Measurements from ENCODE around the gene TNNT1.

GRCh38 chr19:55158848-55159749 lies 10.1 kb upstream of the TNNT1 start:
- TF ChIP-seq GLIS3 (CRISPR knock-in tag; IDR thresholded peaks at IDR 0.05) = no peak
- no peak for TF ChIP-seq POU6F1 (CRISPR knock-in tag; IDR thresholded peaks at IDR 0.05; ENCODE audit: borderline replicate concordance, low read depth)
- no peak for TF ChIP-seq ZFP3 (CRISPR knock-in tag; IDR thresholded peaks at IDR 0.05)

All from SK-N-SH treated with all-trans-retinoic acid at 6 μM for 48 hours (cell line).